ENCODE results near the gene ZSCAN25.
"Not testable (repeated sequence)": the region's sequence is repeated elsewhere in the genome, so short reads cannot be mapped to it uniquely, and the experiment has no call there.

GRCh38 chr7:99653269-99653668 is 36.5 kb downstream of the ZSCAN25 start:
- TF ChIP-seq POLR2A, EP300, POLR2AphosphoS5, CTCF (IDR thresholded peaks at IDR 0.05): not testable (repeated sequence)
